ENCODE data around the gene CTNNA2.

The CTNNA2 gene

GRCh38 chr2:80164375-80164774 lies 651.5 kb downstream of the CTNNA2 start:
- ChIA-PET CTCF (no interaction called here), POLR2A (no interaction called here)
- TF ChIP-seq CTCF (IDR thresholded peaks at IDR 0.05; ENCODE audit: control extremely low read depth, extremely low read depth, low read depth, missing control alignments): no peak
- DNase-seq (ENCODE audit: extremely low spot score): no peak

- TF ChIP-seq CTCF (IDR thresholded peaks at IDR 0.05; ENCODE audit: control extremely low read depth, extremely low read depth, low read depth, missing control alignments): no peak
- DNase-seq (ENCODE audit: extremely low spot score): no peak
- ChIA-PET CTCF (interaction anchor here (1.2 kb wide), 1 partner anchor 13 kb away, joined by 3 read pairs; no protein-coding TSS in a partner anchor), POLR2A (no interaction called here)
These were observed 653.8 kb downstream of the CTNNA2 start for GRCh38 chr2:80166483-80167171.

- no peak for TF ChIP-seq CTCF (IDR thresholded peaks at IDR 0.05; ENCODE audit: control extremely low read depth, extremely low read depth, low read depth, missing control alignments)
- CTCF ChIA-PET: no interaction called here
- no peak for DNase-seq (ENCODE audit: extremely low spot score)
- POLR2A ChIA-PET: no interaction called here
These were observed 654.5 kb downstream of the CTNNA2 start for GRCh38 chr2:80167284-80167808.

- ChIA-PET CTCF (no interaction called here), POLR2A (no interaction called here)
- DNase-seq (ENCODE audit: extremely low spot score): no peak
- TF ChIP-seq CTCF (IDR thresholded peaks at IDR 0.05; ENCODE audit: control extremely low read depth, extremely low read depth, low read depth, missing control alignments): no peak
These were observed 655.2 kb downstream of the CTNNA2 start for GRCh38 chr2:80168037-80168436.

- ChIA-PET CTCF (no interaction called here), POLR2A (no interaction called here)
- no peak for TF ChIP-seq CTCF (IDR thresholded peaks at IDR 0.05; ENCODE audit: control extremely low read depth, extremely low read depth, low read depth, missing control alignments)
- no peak for DNase-seq (ENCODE audit: extremely low spot score)
These were observed 656.0 kb downstream of the CTNNA2 start for GRCh38 chr2:80168801-80169200.

GRCh38 chr2:80169811-80170594 lies 657.2 kb downstream of the CTNNA2 start:
- CTCF ChIA-PET: no interaction called here
- POLR2A ChIA-PET: no interaction called here
- TF ChIP-seq CTCF (IDR thresholded peaks at IDR 0.05; ENCODE audit: control extremely low read depth, extremely low read depth, low read depth, missing control alignments): no peak
- no peak for DNase-seq (ENCODE audit: extremely low spot score)
